H1 (cell line): Measurements from ENCODE around the gene EEF1A2. TPM values are rescaled to one million over a fixed set of nuclear protein-coding genes. Genes with fewer than 3 reads are reported as not detected.

ENCODE experiments used
- CTCF ChIA-PET: fragments of 300-600 bp; sonication (Branson Sonifier 250); formaldehyde crosslinking; loops from one replicate; lab custom pipeline; 2021; ENCODE audit not compliant: partially characterized antibody; lab: Charles Lee
- POLR2A ChIA-PET: fragments of 300-600 bp; sonication (Branson Sonifier 250); formaldehyde crosslinking; loops from one replicate; lab custom pipeline; 2021; ENCODE audit warnings: inconsistent platforms; ENCODE audit not compliant: partially characterized antibody; lab: Charles Lee
- DNase-seq, 2 experiments: peaks; one replicate each; pipeline versions ENCODE4 v3.0.0 to v3.0.0-alpha.2; 2010 to 2022; ENCODE audit warnings: low spot score in 2 of 2, low read depth in 1 of 2, mixed read lengths in 1 of 2
- FAIRE-seq: peaks from 2 replicates; lab custom pipeline; 2011; peaks lifted over from hg19 to GRCh38; lab: Jason Lieb, UNC
- H2AFZ ChIP-seq: 2 replicates; pipeline ENCODE4 v1.8.1; 2012; ENCODE audit warnings: low read length, inconsistent platforms
- H2AK5ac ChIP-seq: 2 replicates; pipeline ENCODE4 v1.6.1; 2013; ENCODE audit warnings: low read depth, low read length
- H2BK120ac ChIP-seq: replicated peaks from 2 replicates; pipeline ENCODE3; 2013; ENCODE audit warnings: low read depth, low read length, inconsistent platforms
- H2BK12ac ChIP-seq: 2 replicates; pipeline ENCODE4 v1.6.1; 2013; ENCODE audit warnings: low read depth, low read length
- H2BK15ac ChIP-seq: 2 replicates; pipeline ENCODE4 v1.6.1; 2013; ENCODE audit warnings: low read length
- H2BK20ac ChIP-seq: 2 replicates; pipeline ENCODE4 v1.6.1; 2013; ENCODE audit warnings: low read length
- H2BK5ac ChIP-seq: 2 replicates; pipeline ENCODE4 v1.6.1; 2013; ENCODE audit warnings: low read depth, low read length
- H3K14ac ChIP-seq: 2 replicates; pipeline ENCODE4 v1.6.1; 2013; ENCODE audit warnings: inconsistent platforms; ENCODE audit not compliant: insufficient read length
- H3K18ac ChIP-seq: 2 replicates; pipeline ENCODE4 v1.6.1; 2013; ENCODE audit warnings: low read length; ENCODE audit errors: extremely low read depth
- H3K23ac ChIP-seq: 2 replicates; pipeline ENCODE4 v1.6.1; 2013; ENCODE audit warnings: inconsistent platforms; ENCODE audit not compliant: insufficient read length
- H3K23me2 ChIP-seq: 2 replicates; pipeline ENCODE4 v1.6.1; 2013; ENCODE audit warnings: low read depth, low read length
- H3K27ac ChIP-seq: 2 replicates; pipeline ENCODE4 v1.6.1; 2011; ENCODE audit warnings: low read depth, low read length, inconsistent platforms
- H3K27me3 ChIP-seq, 4 experiments: replicated peaks in 1 of 4; 1 replicate in 1 of 4; 2 replicates in 3 of 4; pipeline versions ENCODE4 v1.6.1 to v1.8.1; 2011 to 2013; ENCODE audit warnings: low read length in 3 of 4, mild to moderate bottlenecking in 3 of 4, inconsistent platforms in 2 of 4, mixed read lengths in 2 of 4, moderate library complexity in 1 of 4; ENCODE audit not compliant: control insufficient read depth in 3 of 4, insufficient read depth in 3 of 4; ENCODE audit errors: extremely low read depth in 1 of 4
- H3K36me3 ChIP-seq, 4 experiments: 2 replicates each; pipeline versions ENCODE4 v1.6.1 to v1.8.1; 2011 to 2013; ENCODE audit warnings: mild to moderate bottlenecking in 4 of 4, low read length in 3 of 4, moderate library complexity in 2 of 4, control low read depth in 1 of 4, inconsistent platforms in 1 of 4; ENCODE audit not compliant: insufficient read depth in 4 of 4, control insufficient read depth in 2 of 4
- H3K4ac ChIP-seq: replicated peaks from 2 replicates; pipeline ENCODE3; 2013; ENCODE audit warnings: low read length, low read depth, mixed read lengths, inconsistent platforms; ENCODE audit not compliant: insufficient read length
- H3K4me1 ChIP-seq, 4 experiments: replicated peaks in 1 of 4; 1 replicate in 1 of 4; 2 replicates in 3 of 4; pipeline versions ENCODE4 v1.6.1 to v1.8.1; 2011 to 2013; ENCODE audit warnings: low read length in 3 of 4, inconsistent platforms in 2 of 4, mixed read lengths in 1 of 4; ENCODE audit not compliant: insufficient read depth in 4 of 4, control insufficient read depth in 3 of 4
- H3K4me2 ChIP-seq, 2 experiments: 2 replicates each; pipeline versions ENCODE4 v1.6.1 to v1.8.1; 2011 to 2013; ENCODE audit warnings: low read depth in 2 of 2, low read length in 2 of 2, control low read depth in 1 of 2, inconsistent platforms in 1 of 2, mild to moderate bottlenecking in 1 of 2; ENCODE audit not compliant: insufficient read depth in 1 of 2
- H3K4me3 ChIP-seq, 4 experiments: fragments of 200-600, 300-600 bp in 1 of 4; sonication (generic), shearing (Covaris generic), sonication (Bioruptor Twin) in 1 of 4; 2 replicates each; pipeline versions ENCODE4 v1.5.1 to v1.8.1; 2011 to 2016; ENCODE audit warnings: low read length in 4 of 4, low read depth in 3 of 4, control low read depth in 2 of 4, inconsistent platforms in 2 of 4, mild to moderate bottlenecking in 2 of 4, mixed read lengths in 1 of 4, moderate library complexity in 1 of 4; ENCODE audit not compliant: insufficient read depth in 2 of 4; ENCODE audit errors: extremely low read depth in 1 of 4
- H3K56ac ChIP-seq: replicated peaks from 2 replicates; pipeline ENCODE3; 2013; ENCODE audit warnings: low read depth, mild to moderate bottlenecking, mixed read lengths, low read length, inconsistent platforms; ENCODE audit not compliant: insufficient read length
- H3K79me1 ChIP-seq: 2 replicates; pipeline ENCODE4 v1.6.1; 2013; ENCODE audit warnings: low read depth, low read length, control low read depth
- H3K79me2 ChIP-seq, 2 experiments: 2 replicates each; pipeline versions ENCODE4 v1.6.1 to v1.8.1; 2012 to 2013; ENCODE audit warnings: low read length in 2 of 2, mild to moderate bottlenecking in 2 of 2, inconsistent platforms in 1 of 2; ENCODE audit not compliant: insufficient read depth in 2 of 2, control insufficient read depth in 1 of 2
- H3K9ac ChIP-seq, 4 experiments: replicated peaks in 1 of 4; 1 replicate in 1 of 4; 2 replicates in 3 of 4; pipeline versions ENCODE4 v1.6.1 to v1.8.1; 2011 to 2013; ENCODE audit warnings: low read depth in 3 of 4, low read length in 3 of 4, control low read depth in 2 of 4, mild to moderate bottlenecking in 2 of 4, moderate library complexity in 2 of 4, inconsistent platforms in 1 of 4; ENCODE audit errors: extremely low read depth in 1 of 4
- H3K9me3 ChIP-seq, 2 experiments: 2 replicates each; pipeline versions ENCODE4 v1.6.1 to v1.8.1; 2012 to 2013; ENCODE audit warnings: mild to moderate bottlenecking in 2 of 2, moderate library complexity in 2 of 2, control low read depth in 1 of 2, inconsistent platforms in 1 of 2, low read depth in 1 of 2, low read length in 1 of 2, mixed read lengths in 1 of 2; ENCODE audit not compliant: insufficient read depth in 2 of 2
- H4K20me1 ChIP-seq, 2 experiments: replicated peaks in 1 of 2; 2 replicates each; pipeline versions ENCODE3 to v1.8.1; 2011 to 2013; ENCODE audit warnings: inconsistent platforms in 2 of 2, low read length in 2 of 2, mild to moderate bottlenecking in 1 of 2; ENCODE audit not compliant: insufficient read depth in 2 of 2, control insufficient read depth in 1 of 2
- H4K5ac ChIP-seq: 2 replicates; pipeline ENCODE4 v1.6.1; 2013; ENCODE audit warnings: low read length, low read depth, mixed read lengths, inconsistent platforms; ENCODE audit not compliant: insufficient read length
- H4K8ac ChIP-seq: 2 replicates; pipeline ENCODE4 v1.8.0; 2013; ENCODE audit warnings: mild to moderate bottlenecking, moderate library complexity, low read length, inconsistent platforms; ENCODE audit not compliant: insufficient read depth; ENCODE audit errors: extremely low read depth
- H4K91ac ChIP-seq: replicated peaks from 2 replicates; pipeline ENCODE3; 2013; ENCODE audit warnings: low read length, mixed read lengths, inconsistent platforms; ENCODE audit not compliant: insufficient read length
- WGBS, 2 experiments: shearing (Covaris generic) in 1 of 2; methylation state at CpG; one replicate each; pipeline versions ENCODE4 v1.1.6 to v1.1.7; 2013 to 2015; ENCODE audit warnings: low lambda C conversion rate in 2 of 2, mixed read lengths in 2 of 2, inconsistent platforms in 1 of 2, low coverage in 1 of 2, missing lambda C conversion rate in 1 of 2; ENCODE audit not compliant: insufficient replicate concordance in 2 of 2, insufficient coverage in 1 of 2, insufficient read length in 1 of 2; ENCODE audit errors: extremely low coverage in 1 of 2, missing lambda C conversion rate in 1 of 2; 5-methylcytosine and 5-hydroxymethylcytosine counted together
- polyA plus RNA-seq, 7 experiments: library from polyadenylated mRNA; depleted of rRNA in 3 of 7; stranded (reverse) in 5 of 7; unstranded in 2 of 7; fragments of >200 nt in 5 of 7; fragments of 200-250 nt in 2 of 7; gene quantifications; 1 replicate in 5 of 7; 2 replicates in 1 of 7; 4 replicates in 1 of 7; pipeline versions ENCODE4 v1.2.1 to v1.2.3, GENCODE V29; 2011 to 2013; ENCODE audit warnings: missing spikeins in 2 of 7, mixed read lengths in 2 of 7
- total RNA-seq: library from RNA; stranded (reverse); fragmentation: NEBNext Ultra II Directional; extraction: Animal tissue kit (Norgen Biotek cat#: 25700); gene quantifications from 2 replicates; pipeline ENCODE4 v1.2.1, GENCODE V29; 2021

Gene EEF1A2
- total and polyA plus RNA-seq, 2 of the 8 experiments (the other 6 are each of a cell fraction or from before 2014, with no cell fraction given) = 7.4 to 25.8 TPM

DNA sequence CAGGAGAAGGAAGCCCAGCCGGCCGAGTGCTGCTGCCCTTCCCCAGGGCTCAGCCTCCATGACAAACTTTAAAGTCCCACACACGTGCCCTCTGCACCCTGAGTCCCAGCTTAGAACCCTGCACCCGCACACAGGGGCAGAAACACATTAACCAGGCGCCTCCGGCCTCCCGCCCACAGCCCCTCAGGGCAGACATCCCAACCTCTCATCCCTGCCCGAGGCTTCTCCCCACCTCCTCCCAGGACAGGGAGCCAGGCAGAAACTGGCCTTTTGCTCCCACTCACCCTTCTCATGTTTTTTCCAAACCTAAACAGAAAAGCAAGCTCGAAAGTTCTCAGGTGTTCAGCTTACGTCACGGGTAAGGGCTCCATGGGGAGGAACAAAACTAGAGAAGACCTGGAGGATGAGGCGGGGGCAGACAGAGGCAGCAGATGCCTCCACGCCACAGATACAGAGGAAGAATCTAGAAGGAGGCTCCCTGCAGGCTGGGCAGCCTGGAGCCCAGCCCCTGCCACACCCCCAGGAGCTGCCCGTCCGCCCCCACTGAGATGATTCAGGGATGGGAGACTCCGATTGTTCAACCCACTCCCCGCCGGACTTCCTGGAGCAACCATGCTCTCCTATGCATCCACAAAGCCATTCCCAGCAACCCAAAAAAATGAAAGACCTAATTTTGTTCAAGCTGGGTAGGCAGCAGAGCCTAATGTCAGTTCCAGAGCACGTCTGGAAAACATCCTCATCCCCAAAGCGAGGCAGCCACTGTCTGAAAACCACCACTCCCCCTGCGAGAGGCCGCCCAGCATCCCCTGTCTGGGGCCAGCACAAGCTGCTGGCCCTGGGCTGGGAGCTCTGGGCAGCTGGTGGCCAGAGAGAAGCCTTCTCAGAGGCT lies 35.2 kb downstream of the EEF1A2 start:
- H3K18ac ChIP-seq = no peak overlapping the region
- H4K8ac ChIP-seq = no peak overlapping the region
- no peak overlapping the region for H2BK12ac ChIP-seq
- CTCF ChIA-PET = interaction anchor here (0.9 to 4.0 kb wide), 13 partner anchors 9 to 401 kb away, joined by 3 to 21 read pairs (median 4); no protein-coding TSS in a partner anchor
- H4K91ac ChIP-seq = no peak overlapping the region
- peaks cover 51% of the 10 kb centered on the region for H3K79me1 ChIP-seq
- DNase-seq (no peak), FAIRE-seq (no peak)
- no peak overlapping the region for H3K4ac ChIP-seq
- no peak overlapping the region for H3K4me3 ChIP-seq
- no peak overlapping the region for H2AFZ ChIP-seq
- H2BK120ac ChIP-seq = no peak overlapping the region
- peaks cover 0 to 4% (median 3%) of the 10 kb centered on the region in 4 experiments; a peak in 5 of 7 replicates for H3K4me1 ChIP-seq
- H3K23me2 ChIP-seq = no peaks in the 10 kb centered on the region
- peaks cover 26 to 50% of the 10 kb centered on the region in 2 experiments for H4K20me1 ChIP-seq
- H3K14ac ChIP-seq = no peak overlapping the region
- no peaks in the 10 kb centered on the region for H3K27me3 ChIP-seq
- H3K79me2 ChIP-seq = peaks cover 11 to 84% of the 10 kb centered on the region in 2 experiments; a peak in 3 of 4 replicates
- no peak overlapping the region; a peak in 1 of 7 replicates for H3K9ac ChIP-seq
- POLR2A ChIA-PET = interaction anchor here (0.7 to 2.7 kb wide), 5 partner anchors 9 to 22 kb away, joined by 3 to 10 read pairs (median 7); partner anchors contain the start of gene KCNQ2
- H3K23ac ChIP-seq = no peak overlapping the region
- H3K36me3 ChIP-seq = peaks cover 0 to 5% (median 0%) of the 10 kb centered on the region in 4 experiments; a peak in 1 of 8 replicates
- no peak overlapping the region for H2BK20ac ChIP-seq
- no peaks in the 10 kb centered on the region for H3K9me3 ChIP-seq
- H3K4me2 ChIP-seq = no peak overlapping the region
- 91% methylated on average over 20 of the region's 22 CpGs; no CpG with 5 or more reads in 1 of the 2 experiments for WGBS, 2 experiments
- H2AK5ac ChIP-seq = no peak overlapping the region
- H3K56ac ChIP-seq = no peak overlapping the region
- no peak overlapping the region for H4K5ac ChIP-seq
- no peak overlapping the region for H3K27ac ChIP-seq
- no peak overlapping the region for H2BK5ac ChIP-seq
- H2BK15ac ChIP-seq = no peak overlapping the region
